Loucy (cell line): Measurements from ENCODE around the gene TMED8.

ENCODE experiments used
- CTCF ChIP-seq: fragments of 200-600 bp; sonication (generic); conservative IDR thresholded peaks from 2 replicates; pipeline ENCODE4 v1.5.1; 2014; ENCODE audit warnings: mild to moderate bottlenecking, antibody characterized with exemption, low read length
- EZH2phosphoT487 ChIP-seq: fragments of 200-600 bp; IDR thresholded peaks from 2 replicates; pipeline ENCODE4 v1.6.1; 2018; ENCODE audit warnings: antibody characterized with exemption, mild to moderate bottlenecking, moderate library complexity, borderline replicate concordance

DNA sequence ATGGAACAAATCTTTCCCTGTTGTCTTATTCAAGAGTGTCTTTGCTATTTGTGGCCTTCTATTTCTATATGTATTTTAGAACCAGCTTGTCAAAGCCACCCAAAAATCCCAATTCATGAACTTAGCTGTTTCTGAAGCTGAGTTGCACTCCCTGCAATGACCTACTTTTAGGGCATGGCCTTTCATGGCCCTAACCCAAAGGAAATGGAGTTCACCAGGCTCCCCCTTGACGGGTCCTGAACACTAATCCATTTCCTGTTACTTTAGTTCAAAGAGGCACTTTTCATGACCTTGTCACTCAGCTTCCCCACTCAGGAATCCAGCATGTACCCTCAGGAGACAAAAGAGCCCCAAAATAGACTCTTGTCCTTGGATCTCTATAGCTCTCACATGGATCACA is 7.6 kb downstream of the TMED8 start:
- no peak for TF ChIP-seq CTCF
- TF ChIP-seq EZH2phosphoT487 = no peak
